HG03439 (cell line): Measurements from ENCODE around the gene PRLR.

Experiments
- ATAC-seq: cut with Tn5 transposase; IDR thresholded peaks from one replicate; pipeline ENCODE4 v1.9.1; 2021; ENCODE audit warnings: mild to moderate bottlenecking, moderate library complexity; ENCODE audit not compliant: unreplicated experiment

Gene PRLR

DNA sequence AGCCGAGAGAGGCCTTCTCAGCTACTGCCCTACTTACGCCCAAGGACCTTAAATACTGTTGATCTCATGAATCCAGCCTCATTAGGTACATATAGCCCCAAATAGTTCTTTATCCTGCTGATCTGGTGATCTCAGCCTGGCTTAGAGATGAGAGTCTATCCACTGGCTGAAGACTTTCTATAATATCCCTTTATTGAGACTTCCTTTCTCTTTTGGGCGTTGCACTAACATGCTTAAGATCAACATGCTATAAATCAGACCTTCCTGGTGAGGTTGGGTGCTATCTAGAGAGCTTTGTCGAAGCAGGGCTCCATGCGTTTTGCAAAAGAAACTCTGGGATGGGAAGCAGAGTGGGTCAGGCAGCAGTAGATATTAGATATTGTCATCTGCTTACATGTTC lies 138.6 kb downstream of the PRLR start:
- ATAC-seq, result no peak

DNA sequence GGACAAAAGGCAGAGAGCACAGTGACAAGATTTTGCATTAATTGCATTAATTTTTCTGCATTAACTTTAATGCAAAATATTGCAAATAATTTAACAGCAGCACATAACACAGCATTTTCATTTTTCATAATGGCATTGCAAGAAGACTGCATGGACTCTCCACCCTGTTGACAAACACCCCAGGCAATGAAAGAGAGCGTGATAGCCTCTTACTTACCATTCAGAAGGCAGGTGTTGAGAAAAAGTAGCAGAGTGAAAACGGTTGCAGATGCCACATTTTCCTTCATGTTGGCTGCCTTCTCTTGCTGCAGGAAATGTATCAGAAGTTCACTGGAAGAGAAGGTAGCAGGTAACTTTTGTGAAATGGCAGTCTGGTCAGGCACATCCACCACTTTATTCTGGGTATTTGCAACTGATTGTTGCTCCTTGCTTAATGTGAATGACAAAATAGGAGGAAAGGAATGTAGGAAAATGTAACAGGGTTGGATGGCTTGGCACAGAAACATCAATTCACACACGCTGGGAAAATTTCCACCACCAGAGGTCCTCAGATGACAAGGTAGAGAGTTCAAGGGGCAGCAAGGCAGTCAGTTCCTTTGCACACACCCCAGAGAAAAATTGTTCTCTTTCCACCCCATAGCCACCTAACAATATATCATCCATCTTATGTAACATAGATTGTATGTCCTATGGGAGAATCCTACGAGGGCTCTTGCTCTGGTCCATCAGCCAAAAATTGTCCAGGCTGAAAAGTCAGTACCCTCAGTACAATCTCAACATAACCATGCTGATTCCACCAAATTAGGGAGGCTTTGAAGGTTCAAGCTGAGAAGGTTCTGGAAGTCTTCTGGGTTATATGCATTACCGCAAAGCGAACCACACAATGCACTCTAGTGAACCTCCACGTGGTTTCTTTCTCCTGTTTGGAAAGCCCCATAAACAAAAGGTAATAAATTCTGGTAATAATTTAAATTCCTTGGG lies 140.7 kb downstream of the PRLR start:
- no peak for ATAC-seq

DNA sequence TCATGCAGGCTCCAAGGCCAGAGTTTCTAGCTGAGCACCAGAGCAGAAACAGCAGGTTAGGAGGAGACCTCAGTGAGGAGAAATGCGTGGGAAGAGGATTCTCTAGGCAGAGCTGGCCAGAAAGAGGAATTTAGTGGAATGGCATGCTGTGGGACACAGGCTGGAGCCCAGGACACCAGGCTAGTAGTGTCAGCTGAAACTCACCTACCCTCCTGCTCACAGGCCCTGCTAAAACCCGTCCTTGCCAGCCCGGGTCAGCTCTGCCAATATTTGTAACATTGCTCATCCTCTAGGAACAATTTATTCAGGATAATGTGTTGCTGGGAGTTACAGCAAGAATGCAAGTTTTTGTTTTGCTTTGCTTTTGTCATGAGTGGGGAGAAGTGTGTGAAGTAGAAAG lies 142.3 kb downstream of the PRLR start:
- no peak for ATAC-seq

DNA sequence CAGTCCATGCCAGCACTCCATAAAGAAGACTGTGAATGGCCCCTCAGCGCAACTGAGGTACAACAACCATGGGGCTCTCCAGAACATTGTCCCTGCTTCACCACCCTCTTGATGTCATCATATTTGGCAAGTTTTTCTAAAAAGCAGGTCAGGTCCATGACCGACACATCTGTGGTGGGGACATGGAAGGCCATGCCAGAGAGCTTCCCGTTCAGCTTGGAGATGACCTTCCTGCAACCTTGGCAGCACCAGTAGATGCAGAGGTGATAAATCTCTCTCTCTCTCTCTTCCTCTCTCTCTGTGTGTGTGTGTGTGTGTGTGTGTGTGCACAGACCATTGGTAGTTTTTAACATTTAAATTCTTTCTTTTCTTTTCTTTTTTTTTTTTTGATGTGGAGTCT lies 147.1 kb downstream of the PRLR start:
- ATAC-seq, result no peak

DNA sequence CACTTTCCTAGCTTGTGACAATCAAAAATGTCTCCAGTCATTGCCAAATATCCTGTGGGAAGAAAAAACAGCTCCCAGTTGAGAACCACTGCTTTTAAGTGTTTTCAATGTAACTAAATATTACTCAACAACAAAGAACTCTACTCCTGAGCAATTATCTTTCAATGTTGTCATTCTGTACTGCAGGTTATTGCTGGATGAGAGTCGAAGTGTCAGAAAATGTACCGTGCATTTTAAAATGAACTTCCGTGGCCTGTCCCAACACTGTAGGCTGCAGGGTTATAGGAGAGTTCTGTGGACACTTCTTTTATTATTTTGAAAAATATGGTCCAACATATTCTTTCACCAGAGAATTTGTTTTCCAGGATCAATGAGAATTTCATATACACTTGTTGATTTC lies 147.8 kb downstream of the PRLR start:
- no peak for ATAC-seq

DNA sequence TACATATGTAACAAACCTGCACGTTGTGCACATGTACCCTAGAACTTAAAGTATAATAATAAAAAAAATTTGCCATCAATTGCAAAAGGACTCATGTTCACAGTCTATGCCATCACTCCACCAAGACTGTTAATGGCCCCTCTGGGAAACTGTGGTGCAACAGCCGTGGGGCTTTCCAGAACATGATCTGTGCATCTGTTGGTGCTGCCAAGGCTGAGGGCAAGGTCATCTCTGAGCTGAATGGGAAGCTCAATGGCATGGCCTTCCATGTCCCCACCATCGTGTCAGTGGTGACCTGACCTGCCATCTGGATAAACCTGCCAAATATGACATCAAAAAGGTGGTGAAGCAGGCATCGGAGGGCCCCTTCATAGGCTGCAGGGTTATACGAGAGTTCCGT lies 149.2 kb downstream of the PRLR start:
- no peak for ATAC-seq

DNA sequence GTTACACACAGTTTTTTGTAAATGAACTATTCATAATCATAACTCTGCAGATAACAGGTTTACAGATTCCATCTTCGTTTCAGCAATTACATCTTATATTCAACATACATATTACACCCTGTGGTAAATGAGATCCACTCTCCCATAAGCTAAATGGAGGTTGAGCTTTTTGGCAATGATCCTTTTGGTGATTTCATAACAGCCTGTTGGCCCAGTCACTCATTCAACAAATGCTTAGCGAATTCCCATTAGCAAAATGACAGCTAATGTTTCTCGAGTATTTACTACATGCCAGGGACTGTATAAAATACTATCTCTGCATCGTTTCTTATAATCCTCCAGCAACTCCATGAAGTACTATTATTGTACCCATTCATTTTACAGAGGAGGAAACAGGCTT lies 157.1 kb downstream of the PRLR start:
- ATAC-seq, result no peak

DNA sequence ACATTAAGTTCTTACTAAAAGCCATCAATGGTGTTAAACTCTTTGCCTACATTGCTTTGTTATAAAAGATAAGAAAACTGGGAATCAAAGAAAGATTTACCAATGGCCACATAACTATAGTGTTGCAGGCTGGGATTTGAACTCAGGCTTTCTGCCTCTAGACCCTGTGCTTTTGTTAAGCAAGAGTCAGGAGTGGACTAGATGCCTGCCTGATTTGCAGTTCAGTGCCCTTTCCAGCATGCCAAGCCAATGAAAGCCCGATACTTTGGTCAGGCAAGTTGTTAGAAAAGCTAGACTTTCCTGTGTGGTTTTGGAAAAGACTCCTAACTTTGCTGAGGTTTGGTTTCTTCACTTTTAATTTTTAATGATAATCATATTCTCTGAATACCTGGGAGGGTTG lies 161.1 kb downstream of the PRLR start:
- no peak for ATAC-seq

DNA sequence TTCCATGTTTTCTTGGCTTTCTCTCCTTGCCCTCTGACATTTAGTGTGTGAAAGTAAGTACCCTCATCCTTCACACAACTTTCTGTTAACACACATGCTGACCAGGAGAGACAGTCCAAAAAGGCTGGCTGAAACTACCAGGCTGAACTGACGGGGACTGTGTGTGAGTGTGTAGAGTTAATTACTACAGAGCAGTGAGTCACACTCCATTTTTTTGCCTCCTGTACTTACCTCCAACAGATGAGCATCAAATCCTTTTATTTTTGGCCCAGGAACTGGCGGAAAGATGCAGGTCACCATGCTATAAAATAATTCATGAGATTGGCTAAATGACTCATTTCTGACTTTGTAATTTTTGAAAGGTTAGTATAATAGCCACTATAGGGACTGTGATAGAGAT lies 162.3 kb downstream of the PRLR start:
- no peak for ATAC-seq

DNA sequence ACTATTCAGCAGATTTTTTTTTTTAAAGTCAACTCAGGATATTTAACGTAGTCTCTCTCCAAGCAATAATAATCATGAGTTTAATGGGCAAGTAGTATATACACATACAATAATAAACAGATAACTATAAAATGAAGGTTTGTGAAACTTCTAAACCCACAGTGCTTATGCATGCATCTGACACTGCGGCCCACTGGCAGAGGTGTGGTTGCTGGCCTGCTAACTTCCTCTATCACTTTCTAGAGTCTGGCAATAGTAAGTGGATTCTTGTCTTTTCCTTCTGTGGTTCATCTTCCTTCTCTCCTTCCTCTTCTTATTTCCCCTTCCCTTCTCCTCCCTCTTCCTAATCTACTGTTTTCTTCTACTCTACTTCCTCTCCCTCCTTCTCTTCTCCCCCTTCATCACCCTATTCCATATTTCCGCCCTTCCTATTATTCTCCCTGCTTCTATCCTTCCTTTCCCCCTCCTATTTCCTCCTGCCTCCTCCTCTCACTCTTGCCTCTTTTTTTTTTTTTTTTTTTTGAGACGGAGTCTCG lies 164.0 kb downstream of the PRLR start:
- ATAC-seq, result no peak

DNA sequence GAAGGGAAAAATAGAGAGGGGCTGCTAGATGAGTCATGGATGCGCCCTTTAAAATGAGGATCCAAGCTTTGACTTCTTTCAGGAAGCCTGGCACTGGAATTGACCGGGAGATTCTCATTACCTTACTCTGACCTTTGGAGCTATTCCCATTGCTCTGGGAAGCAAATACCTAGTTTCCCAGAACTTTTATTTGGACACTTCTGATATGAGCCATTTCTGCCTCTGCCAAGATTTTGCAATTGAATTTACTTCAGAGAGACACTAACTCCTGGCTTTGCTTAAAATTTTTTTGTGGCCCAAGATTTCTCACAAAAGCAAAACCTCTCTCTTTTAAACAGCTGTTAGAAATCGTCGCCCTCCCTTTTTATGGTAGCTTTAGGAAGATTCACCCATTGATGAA lies 166.9 kb downstream of the PRLR start:
- ATAC-seq, result no peak

DNA sequence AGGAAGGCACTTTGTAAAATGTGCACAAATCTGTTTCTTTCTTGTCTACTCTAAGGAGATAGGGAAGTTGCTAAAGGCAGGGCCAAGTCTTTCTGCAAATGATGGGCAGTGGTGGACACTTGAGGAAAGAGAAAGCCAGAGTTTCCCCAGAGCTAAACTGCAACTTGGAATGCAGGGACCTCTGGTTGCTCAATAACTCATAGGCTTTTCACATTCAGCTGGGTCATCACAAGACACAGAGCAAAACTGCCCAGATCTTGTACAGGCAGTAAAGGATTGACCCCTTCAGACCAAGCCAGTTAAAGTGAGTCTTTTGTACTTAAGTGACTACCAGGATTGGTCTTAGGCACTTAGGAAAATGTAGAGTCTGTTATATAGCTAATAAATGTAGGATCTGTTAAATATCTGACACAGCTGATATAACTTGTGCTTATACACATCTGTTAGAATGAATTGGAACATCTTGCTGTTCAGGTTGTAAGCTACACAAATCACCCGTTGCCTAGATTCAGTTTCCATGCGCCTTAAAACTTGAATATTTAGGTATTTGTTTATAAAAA lies 169.0 kb downstream of the PRLR start:
- ATAC-seq, result no peak

DNA sequence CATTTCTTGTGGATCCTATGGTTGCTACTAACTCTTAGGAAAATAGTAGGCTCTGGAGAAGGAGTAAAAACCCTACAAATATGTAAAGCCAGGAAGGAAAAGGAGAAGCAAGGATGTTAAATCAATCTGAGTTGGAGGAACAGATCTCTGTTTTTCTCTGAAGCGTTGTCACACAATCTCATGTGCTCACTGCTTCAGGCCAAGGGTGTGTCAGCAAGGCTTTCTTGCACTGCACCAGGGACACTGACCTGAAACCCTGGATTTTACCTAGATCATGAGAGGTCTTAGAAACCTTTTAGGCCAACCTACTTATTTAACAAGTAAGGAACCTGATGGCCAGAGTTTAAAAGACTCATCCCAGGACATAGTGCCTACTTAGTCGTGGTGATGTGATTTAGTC lies 170.1 kb downstream of the PRLR start:
- no peak for ATAC-seq

DNA sequence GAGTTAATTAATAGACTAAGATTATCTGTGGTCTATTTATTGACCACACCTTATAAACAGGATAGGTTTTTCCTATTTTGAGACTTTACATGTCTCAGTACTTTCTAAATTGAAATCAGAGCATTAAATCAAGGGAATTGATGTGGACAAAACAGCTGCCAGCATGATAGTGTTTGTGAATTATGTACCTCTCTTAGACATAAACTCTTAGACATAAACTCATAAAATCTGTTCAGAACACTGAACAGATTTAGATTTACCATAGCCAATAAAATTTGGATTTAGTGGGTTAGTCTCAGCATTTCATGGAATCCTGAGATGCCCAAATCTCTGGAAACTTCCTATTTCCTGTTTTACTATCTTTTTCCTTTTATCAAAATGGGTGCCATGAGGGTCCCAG lies 171.0 kb downstream of the PRLR start:
- no peak for ATAC-seq

DNA sequence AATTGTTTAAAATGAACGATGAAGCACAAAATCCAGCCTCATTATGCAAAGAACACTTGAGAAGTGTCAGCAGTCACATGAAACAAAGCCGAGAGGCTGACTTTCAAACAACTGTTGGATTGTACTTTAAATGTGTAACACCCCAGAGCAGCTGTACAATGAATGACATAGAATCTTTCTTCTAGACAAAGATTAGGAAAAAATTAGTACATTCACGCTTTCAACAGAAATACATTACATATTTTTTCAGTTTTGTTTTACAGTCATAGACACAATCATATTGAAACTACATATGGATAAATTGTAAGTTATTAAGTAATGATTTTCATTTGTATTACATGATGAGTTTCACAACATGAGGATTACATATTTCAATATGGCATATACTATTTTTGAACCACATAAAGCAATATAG lies 171.9 kb downstream of the PRLR start:
- ATAC-seq, result peak; percentile 91

DNA sequence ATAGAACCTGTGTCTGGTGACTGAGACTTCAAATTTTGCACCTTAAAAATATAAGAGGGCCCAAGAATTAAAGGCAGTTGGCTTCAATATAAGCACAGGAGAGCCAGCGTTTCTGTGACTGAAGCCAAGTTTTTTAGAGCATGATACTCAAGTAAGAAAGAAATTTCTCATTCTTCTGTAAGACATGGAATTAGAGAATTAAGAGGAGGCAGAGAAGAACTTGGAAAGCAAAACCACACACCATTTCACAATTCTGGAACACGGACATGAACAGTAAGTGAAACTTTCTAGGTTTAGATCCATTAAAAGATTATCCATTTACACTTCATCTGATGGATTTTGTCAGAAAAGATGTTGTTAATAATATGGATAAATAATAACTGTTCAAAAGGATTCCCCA lies 173.6 kb downstream of the PRLR start:
- ATAC-seq, result no peak

DNA sequence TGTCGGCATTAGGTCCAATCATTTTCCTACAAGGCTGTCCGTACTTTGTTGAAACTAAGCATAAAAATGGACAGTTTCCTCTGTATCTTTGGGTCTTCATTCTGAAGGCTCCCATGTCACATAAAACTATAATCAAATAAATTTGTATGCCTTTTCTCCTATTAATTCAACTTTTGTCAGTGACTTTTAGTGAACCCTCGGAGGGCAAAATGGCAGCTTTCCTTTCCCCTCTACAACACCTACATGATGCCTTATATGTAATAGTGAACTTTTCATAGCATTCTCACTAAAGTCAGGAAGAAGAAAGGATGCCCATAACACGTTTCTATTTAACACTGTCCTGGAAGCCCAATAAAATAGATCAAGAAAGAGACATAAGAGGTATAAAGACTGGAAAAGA lies 177.4 kb downstream of the PRLR start:
- ATAC-seq, result no peak

DNA sequence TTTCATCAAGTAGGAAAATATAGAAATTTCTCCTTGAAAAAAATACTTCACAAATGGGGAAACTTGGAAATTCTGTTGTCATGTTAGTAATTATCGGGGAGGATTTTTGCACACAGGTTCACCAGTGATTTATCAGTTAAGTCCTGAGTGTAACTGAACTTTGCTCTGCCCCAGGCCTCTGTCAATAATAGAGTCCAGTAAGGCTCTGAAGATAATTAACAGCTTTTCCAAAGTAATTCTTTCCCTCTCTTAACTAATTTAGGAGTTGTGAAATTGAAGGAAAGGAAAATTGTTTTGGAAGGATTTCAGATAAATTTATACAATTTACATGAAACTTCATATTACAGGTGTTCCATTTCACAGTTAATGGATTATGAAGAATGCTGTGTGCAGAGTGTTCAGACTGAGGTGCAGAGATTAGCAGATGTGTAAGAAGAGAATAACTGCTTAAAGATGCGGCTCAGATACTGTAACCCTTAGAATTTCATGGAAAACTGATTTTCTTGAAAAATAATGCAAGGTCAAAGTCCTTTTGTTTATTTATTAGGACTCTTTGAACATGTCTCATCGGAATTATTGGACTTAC lies 179.7 kb downstream of the PRLR start:
- ATAC-seq, result no peak

DNA sequence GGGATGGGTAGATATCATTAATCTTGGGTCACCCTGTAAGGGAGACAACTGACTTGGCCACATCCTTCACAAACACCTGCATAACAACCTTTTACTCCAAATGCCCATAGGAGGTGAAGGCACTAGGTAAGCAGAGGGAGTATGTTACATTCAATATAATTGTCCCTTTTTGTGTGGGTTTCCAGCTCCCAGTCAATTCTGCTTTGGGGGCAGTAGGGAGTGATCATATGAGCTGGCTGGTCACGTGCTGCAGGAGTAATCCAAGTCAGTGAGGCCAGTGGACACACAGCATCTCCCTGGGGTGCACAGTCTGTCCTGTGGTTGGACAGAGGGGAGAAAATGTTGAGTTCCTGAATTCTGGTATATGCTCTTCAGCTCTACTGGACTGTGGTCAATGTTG lies 181.4 kb downstream of the PRLR start:
- ATAC-seq, result no peak

DNA sequence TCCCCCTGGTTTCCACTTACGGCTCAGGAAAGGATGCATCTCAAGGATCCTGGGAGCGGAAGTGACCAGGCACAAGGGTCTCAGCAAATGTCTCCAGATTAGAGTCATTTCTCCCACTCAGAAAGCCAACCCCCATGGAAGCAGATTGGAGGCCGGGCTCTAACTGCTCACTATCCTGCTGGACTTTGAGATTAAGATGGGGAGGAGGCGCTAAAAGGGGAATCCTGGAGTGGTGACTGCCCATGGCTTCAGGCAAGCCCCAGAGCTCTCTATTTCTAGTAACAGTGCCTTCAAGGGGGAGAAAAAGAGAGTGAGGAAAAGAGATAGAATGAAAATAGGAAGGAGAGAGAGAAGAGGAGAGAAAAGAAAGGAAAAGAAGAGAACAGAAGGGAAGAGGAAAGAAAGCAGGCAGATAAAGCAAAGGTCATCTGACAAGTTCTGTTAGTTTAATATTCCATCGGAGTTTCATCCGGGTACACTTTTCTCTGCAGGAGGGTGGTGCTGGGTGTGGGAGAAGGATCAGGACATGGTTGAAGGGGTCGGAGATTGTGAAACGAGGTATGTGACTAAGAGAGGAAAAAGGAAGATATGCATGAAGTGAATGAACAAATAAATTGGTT lies 182.4 kb downstream of the PRLR start, which contains the start of gene AGXT2:
AGXT2 (minus strand) TSS at position 165 of the 620 bp plus-strand sequence; CDS start at position 108, 57 bp downstream.
- no peak for ATAC-seq

DNA sequence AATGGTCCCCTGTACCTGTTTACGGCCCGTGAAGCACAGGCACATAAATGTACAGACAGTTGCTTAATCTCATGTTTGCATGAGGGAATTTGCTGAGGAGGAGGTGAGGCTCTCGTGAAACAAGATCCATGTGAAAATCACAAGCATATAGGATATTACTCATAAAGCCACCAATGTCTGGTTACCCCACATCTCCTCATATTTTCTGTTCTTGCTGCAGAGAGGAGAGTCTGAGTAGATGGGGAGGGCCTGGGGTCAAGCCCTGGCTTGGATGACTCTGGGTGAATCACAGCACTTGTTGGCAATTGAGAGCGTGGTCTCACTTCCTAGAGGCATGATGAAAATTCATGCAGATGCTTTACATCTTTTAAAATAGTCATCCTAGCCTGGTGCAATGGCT lies 183.5 kb downstream of the PRLR start:
- no peak for ATAC-seq
